ENCODE results near the gene RAVER1. TPM values are rescaled to one million over a fixed set of nuclear protein-coding genes. Genes with fewer than 3 reads are reported as not detected.

RAVER1 gene
- total and polyA plus RNA-seq, 10 donors: 4.8 to 45.1 (median 36.2) TPM

- 93 to 96% (median 93%) methylated on average over 6 to 7 of the region's 7 CpGs for WGBS, 5 donors
- Histone ChIP-seq H3K27me3 (replicated peaks in 1 of 7) (no peaks in the 10 kb centered on the region), H3K4me3 (no peak overlapping the region), H3K9me3 (no peaks in the 10 kb centered on the region), H3K36me3 (peaks cover 6 to 92% (median 80%) of the 10 kb centered on the region in 6 donors), H3K27ac (no peak overlapping the region), H3K4me1 (peaks cover 11 to 33% (median 14%) of the 10 kb centered on the region in 6 donors)
- intact Hi-C loops (cut with DNase I; ENCODE audit: low total_unique reads): no loop called here
- DNase-seq: no peak
- TF ChIP-seq POLR2AphosphoS5 (IDR thresholded peaks at IDR 0.05) (no peak), POLR2A (IDR thresholded peaks at IDR 0.05) (no peak)
These were observed 5.5 kb downstream of the RAVER1 start for GRCh38 chr19:10327793-10328192.

DNA sequence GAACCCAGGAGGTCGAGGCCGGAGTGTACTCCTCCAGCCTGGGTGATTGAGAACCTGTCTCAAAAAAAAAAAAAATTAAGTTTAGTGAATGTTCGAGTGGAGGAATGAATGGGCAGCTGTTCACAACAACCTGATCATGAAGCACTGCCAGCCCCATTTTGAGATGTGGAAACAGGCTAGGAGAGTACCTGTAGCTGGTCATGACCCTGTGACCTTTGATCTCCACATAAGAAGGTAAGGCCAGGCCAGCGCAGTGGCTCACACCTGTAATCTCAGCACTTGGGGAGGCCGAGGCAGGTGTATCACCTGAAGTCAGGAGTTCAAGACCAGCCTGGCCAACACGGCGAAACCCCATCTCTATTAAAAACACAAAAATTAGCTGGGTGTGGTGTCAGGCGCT is 7.6 kb downstream of the RAVER1 start:
- intact Hi-C loops (cut with DNase I; ENCODE audit: low total_unique reads): no loop called here
- 86 to 98% (median 92%) methylated on average over 8 of the region's 8 CpGs for WGBS, 5 donors

DNA sequence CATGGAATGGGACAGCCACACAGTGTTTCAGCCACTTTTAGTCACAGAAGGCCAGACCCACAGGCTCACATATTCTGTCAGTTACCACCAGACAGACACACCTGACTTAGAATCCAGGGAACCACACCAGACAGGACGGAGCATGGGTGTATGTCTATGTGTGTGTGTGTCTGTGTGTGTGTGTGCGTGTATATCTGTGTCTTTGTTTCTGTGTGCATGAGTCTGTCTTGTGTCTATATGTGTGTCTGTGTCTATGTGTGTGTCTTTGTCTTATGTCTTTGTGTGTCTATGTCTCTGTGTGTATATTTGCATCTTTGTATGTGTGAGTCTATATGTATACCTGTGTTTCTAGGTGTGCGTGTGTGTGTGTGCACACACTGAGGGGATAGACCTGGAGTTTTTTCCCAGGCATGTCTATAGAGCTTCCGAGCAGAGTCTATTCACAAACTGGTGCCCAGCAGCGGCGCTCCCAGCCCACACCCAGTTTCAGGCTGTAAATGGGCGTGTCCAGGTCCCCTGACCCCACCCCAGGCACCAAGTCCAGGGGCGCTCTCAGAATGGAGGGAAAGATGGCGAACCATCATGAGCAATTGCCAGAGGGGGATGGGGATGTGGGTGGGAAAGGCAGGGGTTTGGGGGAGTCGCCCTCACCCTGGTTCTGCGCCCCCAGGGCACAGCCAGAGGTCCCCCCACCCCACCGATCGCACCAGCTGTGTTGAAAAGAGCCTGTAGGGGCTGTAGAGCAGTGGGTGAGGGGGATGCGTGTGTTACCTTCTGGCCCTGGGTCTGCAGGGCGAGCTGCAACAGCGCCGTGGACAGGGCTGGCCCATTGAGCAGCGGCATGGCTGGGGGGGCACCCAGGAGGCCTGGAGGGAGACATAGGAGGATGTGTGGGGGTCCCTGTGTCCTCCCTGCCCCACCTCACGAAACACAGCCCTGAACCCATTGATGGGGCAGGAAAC is 11.2 kb downstream of the RAVER1 start:
- no peak overlapping the region for H3K4me3 ChIP-seq
- H3K27ac ChIP-seq: no peak overlapping the region
- 92 to 97% (median 94%) methylated on average over 16 to 19 of the region's 19 CpGs for WGBS, 5 donors
- H3K4me1 ChIP-seq: no peaks in the 10 kb centered on the region
- peaks cover 0 to 100% (median 100%) of the 10 kb centered on the region in 6 donors for H3K36me3 ChIP-seq
- no peak for DNase-seq
- H3K27me3 ChIP-seq (replicated peaks in 1 of 7): no peaks in the 10 kb centered on the region
- TF ChIP-seq, protein P1, sequence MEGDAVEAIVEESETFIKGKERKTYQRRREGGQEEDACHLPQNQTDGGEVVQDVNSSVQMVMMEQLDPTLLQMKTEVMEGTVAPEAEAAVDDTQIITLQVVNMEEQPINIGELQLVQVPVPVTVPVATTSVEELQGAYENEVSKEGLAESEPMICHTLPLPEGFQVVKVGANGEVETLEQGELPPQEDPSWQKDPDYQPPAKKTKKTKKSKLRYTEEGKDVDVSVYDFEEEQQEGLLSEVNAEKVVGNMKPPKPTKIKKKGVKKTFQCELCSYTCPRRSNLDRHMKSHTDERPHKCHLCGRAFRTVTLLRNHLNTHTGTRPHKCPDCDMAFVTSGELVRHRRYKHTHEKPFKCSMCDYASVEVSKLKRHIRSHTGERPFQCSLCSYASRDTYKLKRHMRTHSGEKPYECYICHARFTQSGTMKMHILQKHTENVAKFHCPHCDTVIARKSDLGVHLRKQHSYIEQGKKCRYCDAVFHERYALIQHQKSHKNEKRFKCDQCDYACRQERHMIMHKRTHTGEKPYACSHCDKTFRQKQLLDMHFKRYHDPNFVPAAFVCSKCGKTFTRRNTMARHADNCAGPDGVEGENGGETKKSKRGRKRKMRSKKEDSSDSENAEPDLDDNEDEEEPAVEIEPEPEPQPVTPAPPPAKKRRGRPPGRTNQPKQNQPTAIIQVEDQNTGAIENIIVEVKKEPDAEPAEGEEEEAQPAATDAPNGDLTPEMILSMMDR (IDR thresholded peaks at IDR 0.05 in 8 of 11, conservative IDR thresholded peaks at IDR 0.05 in 3 of 11): no peak
- TF ChIP-seq POLR2AphosphoS5 (IDR thresholded peaks at IDR 0.05) (no peak), POLR2A (IDR thresholded peaks at IDR 0.05) (no peak)
- no peaks in the 10 kb centered on the region for H3K9me3 ChIP-seq
- intact Hi-C loops (cut with DNase I; ENCODE audit: low total_unique reads): no loop called here

More for the DNA sequence above, 7.6 kb downstream of the RAVER1 start:
- DNase-seq: no peak
- Histone ChIP-seq H3K4me1 (peaks cover 0 to 16% (median 0%) of the 10 kb centered on the region in 6 donors), H3K9me3 (no peaks in the 10 kb centered on the region), H3K36me3 (peaks cover 6 to 100% (median 99%) of the 10 kb centered on the region in 6 donors), H3K4me3 (no peak overlapping the region), H3K27me3 (replicated peaks in 1 of 7) (no peaks in the 10 kb centered on the region), H3K27ac (no peak overlapping the region)
- no peak for TF ChIP-seq POLR2AphosphoS5 (IDR thresholded peaks at IDR 0.05)
- TF ChIP-seq, protein P1 (IDR thresholded peaks at IDR 0.05 in 8 of 11, conservative IDR thresholded peaks at IDR 0.05 in 3 of 11): no peak
- no peak for TF ChIP-seq POLR2A (IDR thresholded peaks at IDR 0.05)

GRCh38 chr19:10321417-10321797 is 11.9 kb downstream of the RAVER1 start:
- WGBS, 5 donors: 76 to 85% (median 81%) methylated on average over 10 to 11 of the region's 11 CpGs
- H3K4me1 ChIP-seq: peaks cover 0 to 3% (median under 1%) of the 10 kb centered on the region in 6 donors
- no peaks in the 10 kb centered on the region for H3K9me3 ChIP-seq
- DNase-seq: no peak
- H3K27me3 ChIP-seq (replicated peaks in 1 of 7): no peaks in the 10 kb centered on the region
- no peak overlapping the region for H3K27ac ChIP-seq
- peaks cover 0 to 100% (median 99%) of the 10 kb centered on the region in 6 donors for H3K36me3 ChIP-seq
- no peak for TF ChIP-seq POLR2A (IDR thresholded peaks at IDR 0.05)
- TF ChIP-seq POLR2AphosphoS5 (IDR thresholded peaks at IDR 0.05): no peak
- TF ChIP-seq, protein P1 (IDR thresholded peaks at IDR 0.05 in 8 of 11, conservative IDR thresholded peaks at IDR 0.05 in 3 of 11): no peak
- H3K4me3 ChIP-seq: no peak overlapping the region
- intact Hi-C loops (cut with DNase I; ENCODE audit: low total_unique reads): no loop called here
